Cardiac ventricle fibroblast (primary cell): Measurements from ENCODE around the gene BECN2. TPM values are rescaled to one million over a fixed set of nuclear protein-coding genes. Genes with fewer than 3 reads are reported as not detected.

Experiments used
- total RNA-seq: library from RNA; depleted of rRNA; stranded (reverse); fragments of >200 nt; gene quantifications from 2 replicates; pipeline ENCODE4 v1.2.3, GENCODE V29; 2015

The BECN2 gene
- total RNA-seq, result not detected in 2 replicates

GRCh38 chr1:241957692-241958494, at the start of gene BECN2:
Gene BECN2 (plus strand): TSS chr1:241957767. CDS start chr1:241957767, 0 bp downstream.

DNA sequence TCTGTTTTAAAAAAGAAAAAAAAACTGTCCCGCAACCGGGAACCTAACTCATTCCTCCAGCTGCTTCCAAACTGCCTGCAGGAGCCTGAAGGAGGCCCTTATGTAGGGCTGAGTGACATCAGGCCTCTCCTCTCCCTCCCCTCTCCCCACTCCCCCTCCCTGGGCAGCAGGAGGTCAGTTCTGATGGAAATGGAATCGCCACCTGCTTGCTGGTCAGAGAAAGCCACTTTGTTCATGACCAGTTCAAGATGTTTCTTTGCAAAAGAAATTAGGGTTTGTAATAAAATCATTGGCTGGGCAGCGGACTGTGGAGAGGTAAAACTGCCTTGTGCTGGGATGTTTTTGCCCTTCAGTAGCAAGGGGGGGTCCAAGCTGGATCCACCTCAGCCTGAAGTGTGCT, 41.5 kb downstream of the BECN2 start, which contains the start of gene MAP1LC3C:
MAP1LC3C (minus strand) TSS at position 73 of the 400 bp plus-strand sequence. CDS start 90 bp downstream, outside the sequence.

Other genes with a start within 250 kb of the BECN2 start
- gene EXO1, start 109.6 kb upstream of the BECN2 start, total RNA-seq, result 0.12 and 0.24 TPM in 2 replicates
- gene MAP1LC3C, start 41.3 kb downstream of the BECN2 start, total RNA-seq, result 0.12 TPM in 1 of 2 replicates, not detected in the other